ENCODE results near the gene SLC6A19.

SLC6A19 gene

GRCh38 chr5:1212271-1212670 is 10.9 kb downstream of the SLC6A19 start:
- DNase-seq (ENCODE audit: low spot score), result no peak
- TF ChIP-seq CTCF (IDR thresholded peaks at IDR 0.05; ENCODE audit: extremely low read depth, insufficient read depth, missing control alignments), result no peak
- in situ Hi-C loops (cut with MboI; ENCODE audit: low pct_unique_long_range_greater_than_20kb, low sequenced_read_pairs, unreplicated experiment), result no loop called here

GRCh38 chr5:1212881-1213280 is 11.5 kb downstream of the SLC6A19 start:
- in situ Hi-C loops (cut with MboI; ENCODE audit: low pct_unique_long_range_greater_than_20kb, low sequenced_read_pairs, unreplicated experiment), result no loop called here
- TF ChIP-seq CTCF (IDR thresholded peaks at IDR 0.05; ENCODE audit: extremely low read depth, insufficient read depth, missing control alignments), result no peak
- no peak for DNase-seq (ENCODE audit: low spot score)

GRCh38 chr5:1213508-1214162 is 12.2 kb downstream of the SLC6A19 start:
- no peak for DNase-seq (ENCODE audit: low spot score)
- in situ Hi-C loops (cut with MboI; ENCODE audit: low pct_unique_long_range_greater_than_20kb, low sequenced_read_pairs, unreplicated experiment), result no loop called here
- TF ChIP-seq CTCF (IDR thresholded peaks at IDR 0.05; ENCODE audit: extremely low read depth, insufficient read depth, missing control alignments), result no peak

- DNase-seq (ENCODE audit: low spot score), result no peak
- in situ Hi-C loops (cut with MboI; ENCODE audit: low pct_unique_long_range_greater_than_20kb, low sequenced_read_pairs, unreplicated experiment), result no loop called here
- no peak for TF ChIP-seq CTCF (IDR thresholded peaks at IDR 0.05; ENCODE audit: extremely low read depth, insufficient read depth, missing control alignments)
These were observed 13.0 kb downstream of the SLC6A19 start for GRCh38 chr5:1214163-1214935.

GRCh38 chr5:1214936-1215220 is 13.5 kb downstream of the SLC6A19 start:
- no peak for DNase-seq (ENCODE audit: low spot score)
- TF ChIP-seq CTCF (IDR thresholded peaks at IDR 0.05; ENCODE audit: extremely low read depth, insufficient read depth, missing control alignments), result no peak
- in situ Hi-C loops (cut with MboI; ENCODE audit: low pct_unique_long_range_greater_than_20kb, low sequenced_read_pairs, unreplicated experiment), result no loop called here

GRCh38 chr5:1215320-1216096 is 14.1 kb downstream of the SLC6A19 start:
- TF ChIP-seq CTCF (IDR thresholded peaks at IDR 0.05; ENCODE audit: extremely low read depth, insufficient read depth, missing control alignments), result no peak
- no peak for DNase-seq (ENCODE audit: low spot score)
- in situ Hi-C loops (cut with MboI; ENCODE audit: low pct_unique_long_range_greater_than_20kb, low sequenced_read_pairs, unreplicated experiment), result no loop called here

Measured in GM13977 (cell line).